Measurements from ENCODE around the gene RPH3AL. TPM values are rescaled to one million over a fixed set of nuclear protein-coding genes. Genes with fewer than 3 reads are reported as not detected.

The RPH3AL gene
- total and polyA plus RNA-seq, 2 of the 8 experiments (the other 6 are each of a cell fraction or from before 2014, with no cell fraction given), result 5.6 to 5.8 TPM

DNA sequence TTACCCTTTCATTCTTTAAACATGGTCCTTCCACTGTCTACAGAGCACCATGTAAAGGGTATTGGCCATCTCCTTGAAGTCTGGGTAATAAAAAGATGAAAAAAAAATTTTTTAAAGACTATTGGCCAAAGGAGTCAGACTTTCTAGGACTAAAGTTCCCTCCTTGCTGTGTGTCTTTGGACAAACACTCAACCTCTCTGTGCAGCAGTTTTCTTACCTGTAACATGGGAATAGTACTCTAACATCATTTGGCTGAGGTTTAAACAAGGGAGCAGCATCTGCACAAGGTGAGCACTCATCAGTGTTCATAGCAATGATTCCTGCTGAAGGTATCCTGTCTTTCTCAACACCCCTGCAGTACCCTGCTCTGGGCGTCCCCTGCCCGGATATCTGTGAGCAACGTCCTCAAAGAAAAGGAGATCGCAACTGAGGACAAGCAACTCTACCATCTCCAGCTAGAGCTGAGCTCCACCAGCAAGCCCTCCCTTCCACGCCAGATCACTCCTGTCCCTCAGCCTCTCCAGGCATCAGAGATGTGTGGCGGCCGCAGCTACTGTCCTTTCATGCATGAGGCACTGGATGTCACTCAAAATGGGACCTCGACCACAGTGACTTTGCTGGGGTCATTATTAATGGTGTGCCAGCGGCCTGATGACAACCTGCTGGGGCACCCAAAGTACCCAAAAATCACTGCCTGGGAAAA is 29.5 kb upstream of the RPH3AL start:
- H2AFZ ChIP-seq (ENCODE audit: low read length), result no peak overlapping the region
- peak overlapping the region; percentile 35 to 39 for H3K4me2 ChIP-seq (ENCODE audit: insufficient read depth in 1 of 2, low read depth in 2 of 2, low read length in 2 of 2)
- H3K56ac ChIP-seq (replicated peaks; ENCODE audit: insufficient read length, low read depth, low read length), result no peak overlapping the region
- H3K18ac ChIP-seq (ENCODE audit: extremely low read depth, low read length), result no peak overlapping the region
- H3K4ac ChIP-seq (replicated peaks; ENCODE audit: insufficient read length, low read depth, low read length), result no peak overlapping the region
- H2AK5ac ChIP-seq (ENCODE audit: low read depth, low read length), result no peak overlapping the region; the same call in 1 of the 2 replicates
- no peak overlapping the region for H3K14ac ChIP-seq (ENCODE audit: insufficient read length)
- DNase-seq (ENCODE audit: low read depth in 1 of 2, low spot score in 2 of 2) (no peak), FAIRE-seq (no peak)
- no peaks in the 10 kb centered on the region for H3K79me1 ChIP-seq (ENCODE audit: low read depth, low read length)
- H4K91ac ChIP-seq (replicated peaks; ENCODE audit: insufficient read length, low read length), result peak overlapping the region; percentile 1
- peak overlapping the region in 1 of 4 experiments; percentile 18; a peak in 2 of 8 replicates for H3K4me3 ChIP-seq (ENCODE audit: extremely low read depth in 1 of 4, insufficient read depth in 2 of 4, low read depth in 3 of 4, low read length in 4 of 4)
- H4K8ac ChIP-seq (ENCODE audit: extremely low read depth, insufficient read depth, low read length), result no peak overlapping the region
- H4K20me1 ChIP-seq (replicated peaks in 1 of 2; ENCODE audit: control insufficient read depth in 1 of 2, insufficient read depth in 2 of 2, low read length in 2 of 2), result no peaks in the 10 kb centered on the region
- no peak overlapping the region for H2BK12ac ChIP-seq (ENCODE audit: low read depth, low read length)
- POLR2A ChIA-PET (ENCODE audit: partially characterized antibody), result no interaction called here
- H3K27me3 ChIP-seq (replicated peaks in 1 of 4; ENCODE audit: control insufficient read depth in 3 of 4, extremely low read depth in 1 of 4, insufficient read depth in 3 of 4, low read length in 3 of 4), result peaks cover 9 to 22% (median 21%) of the 10 kb centered on the region in 4 experiments
- H3K79me2 ChIP-seq (ENCODE audit: control insufficient read depth in 1 of 2, insufficient read depth in 2 of 2, low read length in 2 of 2), result no peaks in the 10 kb centered on the region
- WGBS, 2 experiments (ENCODE audit: extremely low coverage in 1 of 2, insufficient coverage in 1 of 2, insufficient read length in 1 of 2, insufficient replicate concordance in 2 of 2, low coverage in 1 of 2, low lambda C conversion rate in 2 of 2, missing lambda C conversion rate in 1 of 2), result 71% methylated on average over 9 of the region's 9 CpGs; no CpG with 5 or more reads in 1 of the 2 experiments
- no peak overlapping the region for H2BK20ac ChIP-seq (ENCODE audit: low read length)
- CTCF ChIA-PET (ENCODE audit: partially characterized antibody), result no interaction called here
- H2BK15ac ChIP-seq (ENCODE audit: low read length), result 0 out of 2 replicates have a peak overlapping the region, but pooled peaks have one; percentile 8
- H3K9ac ChIP-seq (replicated peaks in 1 of 4; ENCODE audit: extremely low read depth in 1 of 4, low read depth in 3 of 4, low read length in 3 of 4), result no peak overlapping the region
- peaks cover 7% of the 10 kb centered on the region; the same call in 1 of the 2 replicates for H3K23me2 ChIP-seq (ENCODE audit: low read depth, low read length)
- H2BK5ac ChIP-seq (ENCODE audit: low read depth, low read length), result no peak overlapping the region
- H3K27ac ChIP-seq (ENCODE audit: low read depth, low read length), result no peak overlapping the region
- peaks cover 5 to 26% (median 18%) of the 10 kb centered on the region in 4 experiments; a peak in 6 of 7 replicates for H3K4me1 ChIP-seq (replicated peaks in 1 of 4; ENCODE audit: control insufficient read depth in 3 of 4, insufficient read depth in 4 of 4, low read length in 3 of 4)
- no peaks in the 10 kb centered on the region for H3K9me3 ChIP-seq (ENCODE audit: insufficient read depth in 2 of 2, low read depth in 1 of 2, low read length in 1 of 2)
- H3K23ac ChIP-seq (ENCODE audit: insufficient read length), result no peak overlapping the region
- H3K36me3 ChIP-seq (ENCODE audit: control insufficient read depth in 2 of 4, insufficient read depth in 4 of 4, low read length in 3 of 4), result no peaks in the 10 kb centered on the region
- no peak overlapping the region for H2BK120ac ChIP-seq (replicated peaks; ENCODE audit: low read depth, low read length)
- H4K5ac ChIP-seq (ENCODE audit: insufficient read length, low read depth, low read length), result no peak overlapping the region
- TF ChIP-seq SAP30 (IDR thresholded peaks at IDR 0.05; ENCODE audit: insufficient read depth, insufficient replicate concordance, low read length), result no peak

All from H1 (cell line).